Neural progenitor cell (in vitro differentiated cells): Measurements from ENCODE around the gene ATF6.

Experiments used
- EZH2 ChIP-seq: fragments of 200-600 bp; sonication (generic); IDR thresholded peaks from 2 replicates; pipeline ENCODE4 v1.6.1; 2017; ENCODE audit warnings: antibody characterized with exemption, mild to moderate bottlenecking, moderate library complexity
- EZH2phosphoT487 ChIP-seq: fragments of 200-600 bp; sonication (generic); IDR thresholded peaks from 2 replicates; pipeline ENCODE4 v1.6.1; 2017; ENCODE audit warnings: antibody characterized with exemption
- TF ChIP-seq, protein P1 (sequence below): fragments of 200-600 bp; sonication (generic); IDR thresholded peaks from 2 replicates; pipeline ENCODE4 v1.5.1; 2017; ENCODE audit warnings: antibody characterized with exemption, mild to moderate bottlenecking

GRCh38 chr1:161885003-161885402, 118.9 kb downstream of the ATF6 start:
- TF ChIP-seq, protein P1, sequence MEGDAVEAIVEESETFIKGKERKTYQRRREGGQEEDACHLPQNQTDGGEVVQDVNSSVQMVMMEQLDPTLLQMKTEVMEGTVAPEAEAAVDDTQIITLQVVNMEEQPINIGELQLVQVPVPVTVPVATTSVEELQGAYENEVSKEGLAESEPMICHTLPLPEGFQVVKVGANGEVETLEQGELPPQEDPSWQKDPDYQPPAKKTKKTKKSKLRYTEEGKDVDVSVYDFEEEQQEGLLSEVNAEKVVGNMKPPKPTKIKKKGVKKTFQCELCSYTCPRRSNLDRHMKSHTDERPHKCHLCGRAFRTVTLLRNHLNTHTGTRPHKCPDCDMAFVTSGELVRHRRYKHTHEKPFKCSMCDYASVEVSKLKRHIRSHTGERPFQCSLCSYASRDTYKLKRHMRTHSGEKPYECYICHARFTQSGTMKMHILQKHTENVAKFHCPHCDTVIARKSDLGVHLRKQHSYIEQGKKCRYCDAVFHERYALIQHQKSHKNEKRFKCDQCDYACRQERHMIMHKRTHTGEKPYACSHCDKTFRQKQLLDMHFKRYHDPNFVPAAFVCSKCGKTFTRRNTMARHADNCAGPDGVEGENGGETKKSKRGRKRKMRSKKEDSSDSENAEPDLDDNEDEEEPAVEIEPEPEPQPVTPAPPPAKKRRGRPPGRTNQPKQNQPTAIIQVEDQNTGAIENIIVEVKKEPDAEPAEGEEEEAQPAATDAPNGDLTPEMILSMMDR: no peak
- TF ChIP-seq EZH2: no peak
- no peak for TF ChIP-seq EZH2phosphoT487
